ENCODE measurements around the gene MEX3B.

MEX3B gene

GRCh38 chr15:82045892-82046665 is at the start of gene MEX3B:
Gene MEX3B (minus strand): TSS chr15:82046018. CDS start chr15:82045705, 313 bp downstream.
- peak; percentile 87 for DNase-seq

DNA sequence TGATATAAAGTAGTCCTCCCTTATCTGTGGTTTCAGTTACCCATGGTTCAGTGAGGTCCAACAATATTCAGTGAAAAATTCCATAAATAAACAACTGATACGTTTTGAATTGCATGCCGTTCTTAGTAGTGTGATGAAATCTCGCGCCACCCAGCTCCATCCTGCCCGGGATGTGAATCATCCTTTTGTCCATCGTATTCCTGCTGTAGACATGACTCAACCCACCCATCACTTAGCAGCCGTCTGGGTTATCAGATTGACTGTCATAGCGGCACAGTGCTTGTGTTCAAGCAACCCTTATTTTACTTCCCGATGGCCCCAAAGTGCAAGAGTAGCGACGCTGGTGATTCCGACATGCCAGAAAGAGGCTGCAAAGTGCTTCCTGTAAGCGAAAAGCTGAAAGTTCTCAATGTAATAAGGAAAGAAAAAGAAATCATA is 48.0 kb upstream of the MEX3B start:
- DNase-seq, result no peak

GRCh38 chr15:82093325-82093724 is 47.5 kb upstream of the MEX3B start:
- DNase-seq, result no peak

DNA sequence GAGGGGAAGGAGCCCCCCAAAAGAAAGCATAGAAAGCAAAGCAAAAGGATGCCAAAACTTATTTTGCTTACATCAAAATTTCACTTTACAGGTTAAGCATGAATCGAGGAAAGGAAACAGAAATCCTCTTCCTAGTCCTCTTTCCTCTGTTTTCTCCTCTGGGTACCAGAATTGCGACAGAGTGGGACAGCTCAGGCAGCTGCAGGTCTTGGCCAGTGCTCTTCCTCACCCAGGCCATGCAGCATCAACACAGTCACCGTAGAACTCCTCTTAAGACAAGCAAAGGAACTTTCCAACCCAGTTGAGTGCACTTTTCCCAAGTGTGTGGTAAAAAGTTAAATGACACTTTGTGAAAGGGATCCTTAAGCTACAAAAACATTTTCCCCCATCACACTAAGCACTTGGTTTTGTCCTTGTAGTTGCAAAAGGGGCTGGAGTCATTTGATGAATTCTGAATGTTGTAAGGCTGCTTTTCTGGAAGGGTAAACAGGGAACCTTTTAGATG is 45.9 kb upstream of the MEX3B start:
- DNase-seq, result no peak

DNA sequence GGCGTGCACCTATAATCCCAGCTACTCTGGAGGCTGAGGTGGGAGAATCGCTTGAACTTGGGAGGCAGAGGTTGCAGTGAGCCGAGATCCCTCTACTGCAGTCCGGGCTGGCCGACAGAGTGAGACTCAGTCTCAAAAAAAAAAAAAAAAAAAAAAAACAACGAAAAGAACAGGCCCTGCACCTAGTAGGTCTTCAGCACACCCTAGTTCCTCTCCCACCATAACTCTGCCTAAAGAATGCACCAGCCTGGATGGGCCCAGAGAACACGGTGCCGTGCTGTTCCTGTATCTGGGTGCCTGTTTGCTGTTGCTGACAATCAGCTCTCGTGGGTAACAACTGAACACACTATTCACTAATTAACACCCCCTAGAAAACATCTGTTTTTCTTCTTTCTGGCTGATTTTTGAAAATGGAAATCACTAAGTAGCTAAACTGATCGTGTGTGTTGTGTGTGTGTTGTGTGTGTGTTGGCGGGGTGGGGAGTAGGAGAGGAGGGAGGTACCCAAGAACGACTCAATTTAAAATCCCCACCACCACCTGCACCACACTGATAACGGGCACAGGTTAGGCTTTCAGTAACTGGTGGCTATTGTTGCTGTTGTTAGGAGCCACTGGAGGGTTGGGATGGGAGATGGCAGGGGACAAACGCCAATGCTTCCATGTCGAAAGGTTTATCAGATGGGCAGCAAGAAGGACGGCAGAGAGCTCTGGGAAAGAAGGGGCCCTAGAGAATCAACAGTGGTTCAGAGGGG is 40.6 kb upstream of the MEX3B start:
- no peak for DNase-seq

DNA sequence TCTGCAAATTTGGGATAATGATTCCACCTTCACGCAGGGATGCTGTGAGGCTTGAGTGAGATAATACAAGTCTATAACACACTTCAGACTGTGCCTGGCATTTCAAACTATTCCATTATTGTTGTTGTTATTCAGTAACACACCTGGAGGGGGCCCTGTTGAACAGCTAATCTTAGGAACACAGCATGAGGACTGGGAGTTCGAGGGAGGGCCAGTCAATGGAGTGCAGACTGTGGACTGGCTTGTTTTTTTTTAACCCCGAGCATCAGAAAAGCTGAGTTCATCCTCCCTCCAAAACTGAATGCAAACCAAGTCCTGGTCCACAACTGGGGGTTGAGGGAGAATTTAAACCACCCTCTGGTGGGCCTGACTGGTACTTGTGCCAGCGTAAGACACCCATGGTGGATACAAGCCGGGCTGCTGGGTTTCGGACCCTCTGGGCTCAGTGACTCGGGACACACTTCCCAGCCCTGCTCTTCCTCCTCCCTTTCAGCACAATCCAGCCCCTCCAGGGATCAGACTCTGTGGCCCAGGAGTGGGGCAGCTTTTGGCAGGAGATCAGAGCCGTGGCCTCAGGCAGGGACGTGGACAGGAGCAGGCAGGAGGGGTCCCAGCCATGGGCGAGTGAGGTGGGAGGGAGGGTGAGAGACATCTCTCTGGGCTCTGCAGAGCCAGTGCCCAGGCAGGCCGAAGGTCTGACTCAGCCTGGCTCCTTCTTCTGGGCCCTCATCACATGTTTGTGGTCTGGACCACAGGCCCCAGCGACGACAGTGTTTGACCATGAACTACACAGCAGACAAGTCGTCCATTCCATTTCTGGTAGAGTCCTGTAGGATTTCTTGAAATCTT is 36.3 kb upstream of the MEX3B start:
- no peak for DNase-seq

GRCh38 chr15:82080774-82081173 is 35.0 kb upstream of the MEX3B start:
- DNase-seq, result no peak

GRCh38 chr15:82079736-82080135 is 33.9 kb upstream of the MEX3B start:
- no peak for DNase-seq

DNA sequence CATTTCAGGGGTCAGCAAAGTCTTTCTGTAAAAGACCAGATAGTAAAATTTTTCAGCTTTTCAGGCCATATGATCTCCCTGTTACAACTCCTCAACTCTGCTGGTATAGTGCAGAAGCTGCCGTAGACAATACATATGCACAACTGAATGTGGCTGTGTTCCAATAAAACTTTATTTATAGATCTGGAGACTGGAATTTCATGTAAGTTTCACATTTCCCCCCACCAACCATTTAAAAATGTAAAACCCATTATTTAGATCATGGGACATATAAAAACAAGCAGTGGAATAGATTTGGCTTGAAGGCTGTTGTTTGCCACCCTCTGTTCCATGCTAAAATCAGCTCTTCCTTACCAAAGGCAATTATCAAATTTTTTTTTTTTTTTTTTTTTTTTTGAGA is 28.8 kb upstream of the MEX3B start:
- no peak for DNase-seq

- no peak for DNase-seq
Measured at GRCh38 chr15:82072926-82073537, 27.2 kb upstream of the MEX3B start.

GRCh38 chr15:82066455-82066854 is 20.6 kb upstream of the MEX3B start:
- no peak for DNase-seq

DNA sequence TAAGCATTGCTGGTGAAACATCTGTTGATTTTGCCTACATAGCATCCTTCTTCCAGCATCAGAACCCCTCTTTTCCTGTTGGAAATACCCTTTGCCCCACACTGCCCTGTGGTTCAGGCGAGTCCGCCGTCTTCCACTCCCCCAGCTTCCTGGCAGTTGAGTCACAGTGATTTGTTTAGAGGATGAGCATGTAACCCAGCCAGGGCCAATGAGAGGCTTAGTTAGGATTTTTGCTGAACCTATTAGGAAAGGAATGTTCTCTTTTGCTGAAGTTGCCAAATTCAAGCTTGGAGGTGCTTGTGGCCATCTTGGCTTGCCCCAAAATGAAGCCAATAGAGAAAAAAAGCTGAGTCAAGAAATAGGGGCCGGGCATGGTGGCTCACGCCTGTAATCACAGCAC is 19.0 kb upstream of the MEX3B start:
- DNase-seq, result no peak

DNA sequence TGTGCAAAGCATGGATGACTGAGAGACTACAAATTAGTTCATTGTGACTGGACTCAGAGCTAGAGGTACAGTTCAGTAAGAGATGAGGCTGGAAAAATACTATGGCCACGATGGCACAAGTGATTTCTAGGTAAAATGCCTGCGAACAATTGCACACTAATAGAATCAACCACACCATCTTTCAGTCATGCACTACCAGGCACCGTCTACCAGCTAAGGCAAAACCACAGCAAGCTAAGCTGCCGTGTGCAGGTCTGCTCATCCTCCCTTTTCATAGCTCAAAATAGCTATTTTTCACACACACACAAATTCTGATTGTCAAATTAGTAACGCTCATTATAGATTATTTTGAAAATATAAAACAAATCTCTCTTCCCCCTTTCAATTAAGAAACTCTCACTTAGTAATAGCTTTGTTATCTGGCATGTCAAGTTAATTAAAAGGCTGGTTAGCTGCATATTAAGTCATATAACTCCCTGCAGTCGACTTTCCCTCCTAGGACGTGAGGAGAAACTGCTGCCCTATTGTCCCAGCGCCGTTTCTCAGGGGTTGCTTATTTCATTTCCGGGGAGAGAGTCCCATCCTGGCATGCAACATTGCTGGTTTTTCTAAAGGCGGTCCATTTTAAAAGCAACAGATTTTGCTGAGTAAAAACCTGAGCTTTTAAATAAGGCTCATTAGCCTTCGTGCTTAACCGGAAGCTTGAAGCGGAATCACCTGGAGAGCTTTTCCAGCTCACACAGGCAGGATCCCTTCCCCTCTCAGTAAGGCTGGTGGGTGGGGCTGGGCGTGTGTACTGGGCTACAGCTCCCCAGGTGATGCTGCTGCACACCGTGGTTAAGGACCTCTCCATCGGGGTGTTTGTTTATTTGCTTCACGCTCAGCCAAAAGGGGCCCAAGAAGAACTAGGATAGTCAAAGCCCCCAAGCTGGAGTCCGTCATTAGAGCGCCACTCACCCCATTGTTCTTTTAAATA is 16.9 kb upstream of the MEX3B start:
- DNase-seq, result peak; percentile 4

GRCh38 chr15:82060817-82061216 is 15.0 kb upstream of the MEX3B start:
- DNase-seq, result no peak

- DNase-seq, result no peak
Measured at GRCh38 chr15:82058517-82059204, 12.8 kb upstream of the MEX3B start.

DNA sequence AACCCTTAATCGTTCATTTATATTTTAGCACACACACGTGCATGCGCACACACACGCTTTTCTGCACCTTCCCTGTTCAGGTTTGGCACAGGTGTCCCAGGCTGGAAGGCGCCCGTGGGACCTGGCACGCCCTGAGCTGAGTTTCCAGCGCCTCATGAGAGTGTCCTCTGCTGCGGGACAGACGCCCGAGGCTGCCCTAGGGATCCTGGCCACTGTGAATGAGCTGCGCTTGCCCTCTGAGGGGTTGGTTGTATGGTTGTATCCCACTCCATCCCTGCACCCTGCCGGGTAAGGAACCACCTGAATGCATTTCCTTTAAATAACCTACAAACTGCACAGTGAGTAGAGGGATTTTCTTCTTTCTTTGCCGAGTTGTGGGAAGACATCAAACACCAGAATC is 12.2 kb upstream of the MEX3B start:
- DNase-seq, result no peak

DNA sequence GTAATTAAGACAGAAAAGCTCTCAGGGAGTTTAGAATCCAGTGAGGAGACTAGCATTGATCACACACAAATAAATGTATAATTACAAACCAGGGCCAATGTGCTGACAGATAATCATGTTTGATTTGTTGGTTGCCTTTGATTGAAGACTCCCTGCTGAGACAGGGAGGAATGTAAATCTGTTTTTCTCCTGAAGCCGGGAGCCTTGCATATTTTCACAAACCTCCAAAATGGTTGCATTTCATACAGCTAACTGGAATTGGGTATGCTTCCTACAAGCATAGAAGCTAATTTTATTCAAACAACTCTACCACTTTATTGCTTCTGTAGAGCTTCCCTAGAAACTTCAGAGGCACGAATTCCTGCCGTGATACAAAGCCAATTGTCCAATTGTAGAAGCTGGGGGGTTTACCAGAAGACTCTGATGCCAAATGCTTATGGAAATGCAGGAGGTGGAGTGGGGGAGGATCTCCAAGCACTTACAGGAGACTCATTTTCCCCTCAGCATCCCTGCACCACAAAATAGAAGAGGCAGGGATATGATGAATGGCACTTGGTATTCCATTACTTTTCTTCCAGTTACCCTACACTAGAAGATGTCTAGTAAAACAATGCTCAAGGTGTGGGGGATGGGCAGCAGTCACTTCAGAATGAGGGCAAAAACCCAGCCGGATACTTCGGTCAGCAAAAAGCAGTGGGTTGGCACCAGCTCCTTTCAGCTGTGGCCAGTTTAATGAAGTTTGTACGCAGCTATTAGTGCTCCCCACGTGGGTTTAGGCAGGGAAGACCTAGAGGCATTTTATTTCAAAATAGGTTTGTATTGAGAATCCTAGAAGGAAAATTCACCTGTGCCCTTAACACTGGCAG is 11.4 kb upstream of the MEX3B start:
- DNase-seq, result no peak

DNA sequence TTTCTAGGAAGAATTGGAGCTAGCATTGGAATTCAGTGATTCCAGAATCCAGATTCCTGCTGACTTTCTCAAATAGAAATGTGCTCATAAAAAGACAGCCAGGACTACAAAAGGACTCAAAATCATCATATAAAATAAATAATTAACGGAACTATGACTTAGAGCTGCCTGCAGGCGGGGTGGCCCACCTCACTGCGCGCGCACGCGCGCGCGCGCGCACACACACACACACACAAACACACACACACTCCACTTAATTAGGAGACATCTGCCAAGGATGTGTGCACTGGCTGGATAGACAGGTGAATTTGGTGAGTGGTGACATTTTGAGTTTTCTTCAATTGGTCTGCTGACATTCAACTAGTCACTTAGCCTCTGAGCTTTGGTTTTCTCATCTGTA is 6.9 kb upstream of the MEX3B start:
- no peak for DNase-seq

DNA sequence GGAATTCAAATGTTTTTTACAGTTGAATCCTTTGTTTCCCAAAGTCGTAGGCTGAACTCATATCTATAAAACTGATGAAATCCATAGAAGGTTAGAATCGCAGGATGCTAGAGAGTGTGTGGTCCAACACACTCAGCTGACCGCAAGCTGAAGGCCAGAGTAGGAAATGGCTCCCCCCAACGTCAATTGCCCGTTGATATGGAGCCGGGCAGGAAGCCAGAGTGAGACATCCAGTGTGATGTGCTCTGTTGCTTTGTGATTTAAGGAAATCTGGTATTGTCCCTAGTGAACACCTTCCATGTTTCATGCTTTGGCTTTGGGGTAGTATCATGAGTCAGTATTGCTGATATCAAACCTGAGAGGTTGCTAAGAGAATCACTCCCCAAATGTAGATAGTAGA is 5.8 kb upstream of the MEX3B start:
- no peak for DNase-seq

GRCh38 chr15:82048811-82049210 is 3.0 kb upstream of the MEX3B start:
- DNase-seq, result no peak
